Hippocampal formation (tissue), 2 donors: Measurements from ENCODE around the gene WASHC3.
"Not testable (repeated sequence)": the region's sequence is repeated elsewhere in the genome, so short reads cannot be mapped to it uniquely, and the experiment has no call there.

Experiments
- DNase-seq, 2 donors: peaks; one replicate each; lab custom pipeline; 2025; lab: John Stamatoyannopoulos, UW

WASHC3 gene, protein sequence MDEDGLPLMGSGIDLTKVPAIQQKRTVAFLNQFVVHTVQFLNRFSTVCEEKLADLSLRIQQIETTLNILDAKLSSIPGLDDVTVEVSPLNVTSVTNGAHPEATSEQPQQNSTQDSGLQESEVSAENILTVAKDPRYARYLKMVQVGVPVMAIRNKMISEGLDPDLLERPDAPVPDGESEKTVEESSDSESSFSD

GRCh38 chr12:102061560-102062418, at the start of gene WASHC3:
Gene WASHC3, minus strand, starts transcription at chr12:102061991. Its CDS starts 29 bp downstream, at chr12:102061962.
- peak; percentile 94 for DNase-seq

DNA sequence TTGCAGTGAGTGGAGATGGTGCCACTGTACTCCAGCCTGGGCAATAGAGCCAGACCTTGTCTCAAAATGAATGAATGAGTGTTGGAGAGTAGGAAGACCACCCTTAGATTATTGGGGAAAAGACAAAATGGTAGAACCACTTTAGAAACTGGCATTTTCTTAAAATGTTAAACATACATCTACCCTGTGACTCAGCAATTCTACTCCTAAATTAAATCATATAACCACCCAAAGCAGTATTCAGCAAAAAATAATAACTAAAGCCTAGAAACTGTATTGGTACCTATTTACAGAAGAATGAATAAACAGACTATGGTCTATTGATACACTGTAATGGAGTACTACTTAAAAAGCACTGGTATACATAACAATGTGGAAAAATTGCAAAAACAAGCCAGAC, 49.0 kb upstream of the WASHC3 start:
- no peak for DNase-seq

DNA sequence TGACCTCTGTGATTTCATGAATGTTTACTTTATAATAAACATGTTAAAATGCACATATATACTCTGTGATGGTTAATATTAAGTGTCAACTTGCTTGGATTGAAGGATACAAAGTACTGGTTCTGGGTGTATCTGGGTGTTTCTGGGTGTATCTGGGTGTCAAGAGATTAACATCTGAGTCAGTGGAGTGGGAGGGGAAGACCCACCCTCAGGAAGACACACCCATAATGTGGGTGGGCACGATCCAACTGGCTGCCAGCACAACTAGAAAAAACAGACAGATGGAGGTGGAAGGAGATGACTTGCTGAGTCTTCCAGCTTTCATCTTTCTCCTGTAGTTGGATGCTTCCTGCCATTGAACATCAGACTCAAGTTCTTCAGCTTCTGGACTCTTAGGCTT, 46.2 kb upstream of the WASHC3 start:
- no peak for DNase-seq

GRCh38 chr12:102106905-102107304, 45.1 kb upstream of the WASHC3 start:
- no peak for DNase-seq

GRCh38 chr12:102096855-102097254, 35.1 kb upstream of the WASHC3 start:
- no peak for DNase-seq

GRCh38 chr12:102095677-102096263, 34.0 kb upstream of the WASHC3 start:
- peak in 1 of 2 donors; percentile 23 for DNase-seq

DNA sequence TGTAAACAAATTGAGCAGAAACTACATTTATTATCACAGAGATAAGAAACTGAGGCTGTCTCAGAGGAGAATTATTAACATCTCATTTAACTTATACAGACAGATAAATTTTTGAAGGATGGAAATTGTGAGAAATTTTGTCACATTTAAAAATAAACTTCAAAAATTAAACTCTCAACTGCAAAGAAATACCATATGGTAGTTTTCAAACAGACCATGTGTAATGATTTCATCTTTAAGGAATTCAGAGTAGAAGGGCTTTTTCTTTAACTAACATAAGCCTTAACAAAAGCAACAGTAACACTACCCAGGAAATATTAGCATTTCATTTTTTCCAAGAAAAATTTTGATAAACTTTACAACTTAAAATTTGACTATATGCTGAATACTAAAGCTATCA, 31.5 kb upstream of the WASHC3 start:
- no peak for DNase-seq

DNA sequence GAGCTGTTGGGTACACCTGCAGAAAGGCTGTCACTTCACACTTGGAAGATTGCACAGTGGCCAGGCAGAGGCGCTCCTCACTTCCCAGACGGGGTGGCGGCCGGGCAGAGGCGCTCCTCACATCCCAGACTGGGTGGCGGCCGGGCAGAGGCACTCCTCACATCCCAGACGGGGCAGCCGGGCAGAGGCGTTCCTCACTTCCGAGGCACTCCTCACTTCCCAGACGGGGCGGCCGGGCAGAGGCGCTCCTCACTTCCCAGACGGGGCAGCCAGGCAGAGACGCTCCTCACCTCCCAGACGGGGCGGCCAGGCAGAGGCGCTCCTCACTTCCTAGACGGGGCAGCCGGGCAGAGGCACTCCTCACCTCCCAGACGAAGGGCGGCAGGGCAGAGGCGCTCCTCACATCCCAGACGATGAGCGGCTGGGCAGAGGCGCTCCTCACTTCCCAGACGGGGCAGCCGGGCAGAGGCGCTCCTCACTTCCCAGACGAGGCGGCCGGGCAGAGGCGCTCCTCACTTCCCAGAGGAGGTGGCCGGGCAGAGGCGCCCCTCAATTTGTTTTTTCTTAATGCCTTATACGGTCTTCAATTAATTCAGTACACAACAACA, 27.5 kb upstream of the WASHC3 start:
- DNase-seq, result not testable (repeated sequence)

DNA sequence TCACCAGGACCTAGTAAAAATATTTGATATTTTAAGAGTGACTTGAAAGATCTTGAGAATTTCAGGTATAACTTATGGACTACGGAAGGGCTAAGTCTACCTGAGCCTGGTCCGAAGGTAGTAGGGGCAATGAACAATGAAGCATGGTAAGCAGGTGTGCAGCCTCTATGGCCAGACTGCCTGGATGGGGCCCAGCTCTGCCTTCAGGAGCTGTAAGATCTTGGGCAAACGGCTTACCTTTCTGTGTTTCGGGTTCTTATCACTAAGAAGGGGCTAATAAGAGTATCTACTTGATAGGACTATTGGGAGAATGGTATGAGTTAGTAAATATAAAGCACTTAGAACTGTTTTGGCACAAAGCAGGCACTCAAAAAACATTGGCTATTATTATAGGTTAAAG, 19.1 kb upstream of the WASHC3 start:
- no peak for DNase-seq

DNA sequence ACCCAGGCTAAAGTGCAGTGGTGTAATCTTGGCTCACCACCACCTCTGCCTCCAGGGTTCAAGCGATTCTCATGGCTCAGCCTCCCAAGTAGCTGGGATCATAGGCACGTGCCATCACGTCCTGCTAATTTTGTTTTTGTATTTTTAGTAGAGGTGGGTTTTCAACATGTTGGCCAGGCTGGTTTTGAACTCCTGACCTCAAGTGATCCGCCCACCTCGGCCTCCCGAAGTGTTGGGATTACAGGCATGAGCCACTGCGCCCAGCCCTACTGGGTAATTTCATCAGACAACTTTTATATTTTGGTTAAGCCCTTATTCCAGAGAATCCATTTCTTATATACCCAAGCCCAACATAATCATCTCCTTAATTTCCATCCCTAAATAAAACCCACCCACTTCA, 10.3 kb upstream of the WASHC3 start:
- DNase-seq, result not testable (repeated sequence)

DNA sequence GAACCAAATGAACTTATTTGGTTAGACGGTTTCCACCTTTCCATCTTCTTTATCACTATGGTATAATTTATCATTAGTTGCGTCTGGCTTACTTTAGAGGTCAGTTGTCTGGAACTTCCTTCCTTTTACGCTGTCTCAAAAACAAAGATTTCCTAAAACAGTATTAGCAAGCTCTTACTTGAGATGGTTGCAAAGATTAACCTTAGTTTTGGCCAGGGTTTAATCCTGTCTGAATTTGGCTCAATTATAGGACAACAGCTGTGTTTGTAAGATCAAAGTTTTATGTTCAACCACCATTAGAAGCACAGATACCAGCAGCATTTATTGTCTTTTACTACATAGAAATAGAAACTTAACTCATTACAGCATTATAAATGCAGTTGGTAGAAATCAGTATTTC, 7.9 kb upstream of the WASHC3 start:
- no peak for DNase-seq

GRCh38 chr12:102067574-102068258, 5.9 kb upstream of the WASHC3 start:
- DNase-seq, result no peak

GRCh38 chr12:102064476-102064875, 2.7 kb upstream of the WASHC3 start:
- DNase-seq, result no peak

DNA sequence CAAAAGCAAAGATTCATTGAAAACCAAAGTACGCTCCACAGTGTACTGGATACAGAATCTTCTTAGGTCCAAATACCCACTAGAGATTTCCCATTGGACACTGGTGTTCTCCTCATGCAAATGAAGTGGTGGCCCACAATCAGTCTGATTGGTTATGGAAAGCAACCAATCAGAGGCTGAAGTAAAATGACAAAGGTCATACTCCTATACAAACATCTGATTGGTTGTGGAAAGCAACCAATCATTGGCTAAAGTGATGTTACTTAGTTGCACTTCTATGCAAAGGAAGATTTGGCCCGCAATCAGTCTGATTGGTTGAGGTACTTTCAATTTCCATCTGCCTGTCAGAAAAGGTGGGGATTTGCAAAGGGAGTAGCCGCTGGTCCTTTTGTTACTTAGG, 1.3 kb upstream of the WASHC3 start:
- no peak for DNase-seq

DNA sequence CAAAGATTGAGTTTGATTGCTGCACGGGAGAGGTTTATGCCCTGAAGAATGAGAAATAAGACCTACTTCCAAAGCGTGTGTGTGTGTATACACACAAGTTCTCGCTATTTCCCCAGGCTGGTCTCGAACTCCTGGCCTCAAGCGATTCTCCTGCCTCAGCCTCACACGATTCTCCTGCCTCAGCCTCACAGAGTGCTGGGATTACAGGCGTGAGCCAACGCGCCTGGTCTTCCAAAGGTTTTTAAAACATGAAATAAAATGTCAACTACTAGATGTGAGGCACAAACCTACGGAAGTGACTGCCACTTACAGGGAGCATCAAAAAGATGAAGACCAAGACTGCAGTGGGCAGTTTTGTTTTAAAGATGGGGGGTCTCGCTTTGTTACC, 622 bp upstream of the WASHC3 start:
- DNase-seq, result no peak

DNA sequence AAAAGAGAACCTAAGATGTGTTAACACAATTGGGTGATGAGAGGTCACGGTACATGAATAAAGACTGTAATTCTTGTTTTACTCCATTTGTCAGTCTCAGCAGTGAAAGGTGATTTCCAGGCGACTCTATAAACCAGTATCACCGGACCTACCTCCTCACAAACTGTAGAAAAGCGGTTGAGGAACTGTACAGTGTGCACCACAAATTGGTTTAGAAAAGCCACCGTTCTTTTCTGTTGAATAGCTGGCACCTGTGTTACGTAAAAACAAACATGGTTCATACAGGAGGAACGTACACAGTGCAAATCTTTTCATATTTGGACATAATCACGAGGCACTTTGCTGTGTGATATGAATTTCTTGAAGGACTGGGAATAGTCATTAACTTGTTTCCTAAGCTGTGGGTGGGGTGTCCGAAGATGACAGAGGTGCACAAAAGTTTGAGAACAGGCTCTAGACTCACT, 663 bp downstream of the WASHC3 start:
- DNase-seq, result no peak

DNA sequence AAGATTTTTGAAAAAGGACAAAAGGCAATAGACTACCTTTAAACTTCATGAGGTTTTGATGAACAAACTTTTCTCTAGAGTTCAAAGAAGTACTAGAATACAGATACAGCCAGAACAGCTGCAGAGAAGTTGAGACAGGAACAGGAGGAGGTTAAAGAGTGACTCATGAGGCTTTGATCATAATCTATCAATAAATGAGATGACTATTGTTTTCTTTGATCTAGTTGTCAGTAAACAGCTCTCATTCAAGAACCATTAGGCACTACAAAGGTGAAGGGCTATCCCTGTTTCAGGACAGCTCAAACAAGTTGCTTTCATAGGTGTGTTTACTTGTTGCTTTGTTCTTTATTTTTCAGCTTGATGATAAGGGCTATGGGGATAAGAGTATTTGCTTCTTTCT, 2.4 kb downstream of the WASHC3 start:
- DNase-seq, result no peak

GRCh38 chr12:102054345-102054744, 7.4 kb downstream of the WASHC3 start:
- no peak for DNase-seq

DNA sequence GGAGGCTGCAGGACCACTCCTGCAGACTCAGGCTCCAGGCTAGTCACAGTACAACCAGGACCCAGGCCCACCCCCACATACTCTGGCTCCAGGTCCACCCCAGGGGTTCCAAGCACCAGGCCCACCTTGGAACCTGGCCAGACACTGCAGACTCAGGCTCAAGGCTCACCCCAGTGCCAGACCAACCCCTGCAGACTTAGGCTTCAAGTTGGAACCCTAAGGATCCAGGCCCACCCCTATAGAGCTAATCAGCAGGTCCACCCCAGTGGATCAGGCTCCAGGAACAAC, 8.8 kb downstream of the WASHC3 start:
- DNase-seq, result no peak

DNA sequence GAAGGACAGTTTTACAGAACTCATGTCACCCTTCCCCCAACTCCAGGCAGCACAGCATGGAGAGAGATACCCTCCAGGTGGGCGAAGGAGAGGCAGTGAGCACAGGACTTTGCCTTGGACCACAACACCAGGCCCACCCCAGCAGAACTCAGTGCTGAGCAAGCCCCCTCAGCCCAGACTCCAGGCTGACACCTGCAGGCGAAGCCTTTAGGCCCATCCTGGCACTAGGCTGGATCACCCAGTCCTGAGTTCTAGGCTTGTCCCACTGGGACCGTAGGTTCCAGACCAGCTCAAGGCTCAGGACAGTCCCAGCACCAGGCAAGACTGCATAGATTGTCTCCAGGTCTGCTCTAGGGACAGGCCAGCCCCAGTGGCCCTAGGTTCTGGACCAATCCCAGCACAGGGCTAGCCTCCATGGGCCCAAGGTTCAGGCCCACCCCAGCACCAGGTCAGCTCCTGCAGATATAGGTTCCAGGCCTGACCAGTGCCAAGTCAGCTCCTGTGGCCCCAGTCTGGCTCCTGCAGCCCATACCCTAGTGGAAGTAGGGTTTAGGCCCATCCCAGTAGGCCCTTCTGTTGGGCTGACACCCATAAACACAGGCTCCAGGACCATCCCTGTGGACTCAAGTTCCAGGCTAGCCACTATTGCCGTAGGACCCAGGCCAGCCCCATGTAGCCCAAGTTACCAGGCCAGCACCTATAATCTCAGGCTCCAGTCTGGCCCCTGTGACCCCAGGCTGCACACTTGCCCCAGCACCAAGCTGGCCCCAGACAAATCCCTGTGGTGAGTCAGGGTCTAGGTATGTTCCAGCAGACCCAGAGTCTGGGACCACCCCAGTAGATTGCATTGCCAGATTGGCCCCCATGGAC, 9.4 kb downstream of the WASHC3 start:
- DNase-seq, result no peak

DNA sequence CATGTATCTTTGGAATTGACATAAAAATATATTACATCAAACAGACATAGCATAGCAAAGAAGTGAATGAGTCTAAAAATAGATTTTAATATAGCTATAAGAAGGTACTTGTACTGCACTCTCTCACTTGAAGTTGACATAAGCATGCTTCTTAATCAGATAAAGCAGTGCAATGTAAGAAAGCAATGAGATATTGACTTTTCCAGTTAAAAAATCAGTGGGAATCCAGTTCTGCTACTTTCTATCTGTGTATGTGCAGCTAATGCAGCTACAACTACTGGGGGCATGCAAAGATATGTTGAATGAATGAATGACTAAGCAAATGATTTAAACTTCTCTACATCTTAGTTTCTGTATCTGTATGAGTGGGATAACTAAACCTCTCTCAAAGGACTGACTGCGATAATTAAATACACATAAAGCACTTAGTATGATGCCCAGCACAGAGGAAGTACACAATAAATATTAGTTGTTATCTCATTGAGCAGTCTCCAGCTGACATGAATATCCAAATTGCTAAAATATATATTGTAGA, 10.3 kb downstream of the WASHC3 start:
- no peak for DNase-seq
